ENCODE results near the gene TMEM250. TPM values are rescaled to one million over a fixed set of nuclear protein-coding genes. Genes with fewer than 3 reads are reported as not detected.

TMEM250 gene
- total RNA-seq, 1 experiment from 2014 or later, result 48.4 TPM

DNA sequence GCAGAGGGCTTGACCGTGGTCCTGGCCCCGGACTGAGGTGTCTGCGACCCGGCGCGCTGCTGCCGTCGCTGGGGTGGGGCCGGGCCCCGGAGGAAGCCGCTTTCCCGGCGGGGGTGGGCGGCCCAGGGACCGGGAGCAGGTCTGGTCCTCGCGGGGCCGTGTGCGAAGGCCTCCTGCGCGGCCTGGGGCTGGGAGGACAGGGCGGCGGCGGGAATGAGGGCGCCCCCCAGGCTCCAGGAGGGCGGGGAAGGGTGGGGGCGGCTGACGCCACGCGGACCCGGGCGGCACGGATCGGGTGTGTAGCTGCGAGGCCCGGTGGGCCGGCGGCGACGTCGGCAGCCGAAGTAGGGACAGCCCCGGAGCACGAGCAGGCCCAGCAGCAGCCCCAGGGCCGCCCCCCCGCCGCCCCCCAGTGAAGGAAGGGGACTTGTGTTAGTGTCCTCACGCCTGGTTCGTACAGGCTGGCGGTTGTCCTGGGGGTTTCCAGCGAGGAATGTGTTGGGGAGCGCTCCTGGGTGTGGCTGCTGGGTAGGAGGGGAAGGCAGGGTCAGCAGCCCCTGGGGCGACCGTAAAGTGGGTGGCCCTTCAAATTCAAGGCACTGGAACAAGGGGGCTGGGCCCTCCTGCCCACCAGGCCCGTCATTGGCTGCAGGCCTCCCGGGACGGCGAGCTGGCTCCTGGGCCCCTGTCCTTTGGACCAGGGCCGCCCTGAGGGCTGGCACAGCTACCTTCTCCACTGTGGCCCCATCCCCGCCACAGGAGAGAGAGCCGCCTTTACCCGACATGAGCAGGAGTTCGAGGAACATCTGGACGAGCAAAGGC, 597 bp upstream of the TMEM250 start:
- TF ChIP-seq EZH2 (IDR thresholded peaks at IDR 0.05; ENCODE audit: borderline replicate concordance, low read depth, low read length, poor library complexity, severe bottlenecking), result no peak
- TF ChIP-seq, protein P1, sequence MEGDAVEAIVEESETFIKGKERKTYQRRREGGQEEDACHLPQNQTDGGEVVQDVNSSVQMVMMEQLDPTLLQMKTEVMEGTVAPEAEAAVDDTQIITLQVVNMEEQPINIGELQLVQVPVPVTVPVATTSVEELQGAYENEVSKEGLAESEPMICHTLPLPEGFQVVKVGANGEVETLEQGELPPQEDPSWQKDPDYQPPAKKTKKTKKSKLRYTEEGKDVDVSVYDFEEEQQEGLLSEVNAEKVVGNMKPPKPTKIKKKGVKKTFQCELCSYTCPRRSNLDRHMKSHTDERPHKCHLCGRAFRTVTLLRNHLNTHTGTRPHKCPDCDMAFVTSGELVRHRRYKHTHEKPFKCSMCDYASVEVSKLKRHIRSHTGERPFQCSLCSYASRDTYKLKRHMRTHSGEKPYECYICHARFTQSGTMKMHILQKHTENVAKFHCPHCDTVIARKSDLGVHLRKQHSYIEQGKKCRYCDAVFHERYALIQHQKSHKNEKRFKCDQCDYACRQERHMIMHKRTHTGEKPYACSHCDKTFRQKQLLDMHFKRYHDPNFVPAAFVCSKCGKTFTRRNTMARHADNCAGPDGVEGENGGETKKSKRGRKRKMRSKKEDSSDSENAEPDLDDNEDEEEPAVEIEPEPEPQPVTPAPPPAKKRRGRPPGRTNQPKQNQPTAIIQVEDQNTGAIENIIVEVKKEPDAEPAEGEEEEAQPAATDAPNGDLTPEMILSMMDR (conservative IDR thresholded peaks at IDR 0.05; ENCODE audit: low read depth, low read length), result no peak
- BruUV-seq (replicated peaks), result no TSS peak
- ChIA-PET POLR2A (ENCODE audit: low non-redundant PET) (no interaction called here), CTCF (no interaction called here)
- DNase-seq (ENCODE audit: low spot score), result no peak
- intact Hi-C loops (cut with micrococcal nuclease; ENCODE audit: unreplicated experiment), result no loop called here
- no peaks in the 10 kb centered on the region for H3K27me3 ChIP-seq (replicated peaks; ENCODE audit: insufficient read depth, low read depth, low read length, poor library complexity)
- peak overlapping the region; percentile 95 for H3K4me3 ChIP-seq (ENCODE audit: low read depth, low read length, poor library complexity, severe bottlenecking)
- no peaks in the 10 kb centered on the region for H3K9me3 ChIP-seq (ENCODE audit: low read depth, low read length, poor library complexity, severe bottlenecking)
- H3K27ac ChIP-seq (ENCODE audit: low read depth, low read length, poor library complexity, severe bottlenecking), result peak overlapping the region; percentile 99
- peaks cover 27% of the 10 kb centered on the region for H3K4me1 ChIP-seq (ENCODE audit: insufficient read depth, low read length, poor library complexity, severe bottlenecking)
- peaks cover 26% of the 10 kb centered on the region for H3K36me3 ChIP-seq (ENCODE audit: insufficient read depth, low read length, poor library complexity, severe bottlenecking)

DNA sequence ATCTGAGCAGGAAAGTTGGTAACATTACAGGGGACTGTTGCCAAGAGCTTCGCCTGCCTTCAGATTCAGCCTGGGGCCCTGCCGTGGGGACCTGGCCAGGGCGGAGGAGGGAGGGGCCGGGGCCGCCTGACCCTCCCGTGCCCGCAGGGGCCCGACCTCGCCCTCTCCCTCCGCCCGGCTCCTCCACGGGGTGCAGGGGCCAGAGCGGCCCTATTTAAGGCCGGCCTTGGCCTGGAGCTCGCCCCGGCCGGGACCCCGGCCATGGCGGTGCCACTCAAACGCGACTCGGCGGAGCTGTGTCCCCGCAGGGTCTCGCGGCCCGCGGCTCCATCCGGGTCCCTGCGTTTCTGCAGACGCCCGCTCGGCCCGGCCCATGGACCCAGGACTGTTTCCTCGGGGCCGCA, 757 bp downstream of the TMEM250 start:
- no peak for DNase-seq (ENCODE audit: low spot score)
- TSS peak; percentile 20 for BruUV-seq (replicated peaks)
- peaks cover 26% of the 10 kb centered on the region for H3K36me3 ChIP-seq (ENCODE audit: insufficient read depth, low read length, poor library complexity, severe bottlenecking)
- H3K4me1 ChIP-seq (ENCODE audit: insufficient read depth, low read length, poor library complexity, severe bottlenecking), result peaks cover 23% of the 10 kb centered on the region
- POLR2A ChIA-PET (ENCODE audit: low non-redundant PET), result no interaction called here
- H3K27ac ChIP-seq (ENCODE audit: low read depth, low read length, poor library complexity, severe bottlenecking), result peak overlapping the region; percentile 99
- intact Hi-C loops (cut with micrococcal nuclease; ENCODE audit: unreplicated experiment), result no loop called here
- no peak for TF ChIP-seq EZH2 (IDR thresholded peaks at IDR 0.05; ENCODE audit: borderline replicate concordance, low read depth, low read length, poor library complexity, severe bottlenecking)
- TF ChIP-seq, protein P1 (conservative IDR thresholded peaks at IDR 0.05; ENCODE audit: low read depth, low read length), result no peak
- H3K9me3 ChIP-seq (ENCODE audit: low read depth, low read length, poor library complexity, severe bottlenecking), result no peaks in the 10 kb centered on the region
- CTCF ChIA-PET, result no interaction called here
- H3K27me3 ChIP-seq (replicated peaks; ENCODE audit: insufficient read depth, low read depth, low read length, poor library complexity), result no peaks in the 10 kb centered on the region
- peak overlapping the region; percentile 95 for H3K4me3 ChIP-seq (ENCODE audit: low read depth, low read length, poor library complexity, severe bottlenecking)

DNA sequence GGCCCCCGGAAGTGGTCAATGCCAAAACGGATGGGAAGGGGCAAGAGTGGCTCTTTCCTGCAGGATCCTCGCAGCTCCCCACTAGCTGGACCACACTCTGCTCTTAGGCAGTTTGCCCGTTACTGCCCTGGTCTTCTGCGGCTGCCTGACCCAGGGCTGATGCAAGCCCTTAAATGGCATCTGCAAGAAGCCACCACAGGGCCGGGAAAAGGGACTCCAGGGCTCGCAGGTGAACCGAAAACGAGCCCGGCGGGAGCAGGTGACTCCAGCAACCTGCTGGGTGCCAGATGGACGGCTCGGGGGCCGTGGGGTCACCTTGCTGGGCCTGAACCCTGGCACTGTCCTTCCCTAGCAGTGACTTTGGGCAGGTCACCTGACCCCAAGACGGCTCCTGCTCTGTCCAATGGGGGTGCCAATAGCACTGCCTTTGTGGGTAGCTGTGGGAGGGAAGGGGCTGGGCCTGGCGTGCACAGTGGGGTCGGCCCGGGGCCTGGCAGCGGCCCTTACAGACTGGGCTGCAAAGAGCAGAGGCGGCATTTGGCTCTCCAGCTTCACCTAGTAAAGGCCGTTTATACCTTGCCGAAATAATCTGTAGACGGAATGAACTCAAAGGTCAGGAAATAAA, 1.3 kb downstream of the TMEM250 start:
- H3K27ac ChIP-seq (ENCODE audit: low read depth, low read length, poor library complexity, severe bottlenecking), result peak overlapping the region; percentile 99
- TF ChIP-seq, protein P1 (conservative IDR thresholded peaks at IDR 0.05; ENCODE audit: low read depth, low read length), result no peak
- no peak for TF ChIP-seq EZH2 (IDR thresholded peaks at IDR 0.05; ENCODE audit: borderline replicate concordance, low read depth, low read length, poor library complexity, severe bottlenecking)
- no peak for DNase-seq (ENCODE audit: low spot score)
- intact Hi-C loops (cut with micrococcal nuclease; ENCODE audit: unreplicated experiment), result no loop called here
- H3K4me3 ChIP-seq (ENCODE audit: low read depth, low read length, poor library complexity, severe bottlenecking), result peak overlapping the region; percentile 95
- H3K27me3 ChIP-seq (replicated peaks; ENCODE audit: insufficient read depth, low read depth, low read length, poor library complexity), result no peaks in the 10 kb centered on the region
- peaks cover 19% of the 10 kb centered on the region for H3K4me1 ChIP-seq (ENCODE audit: insufficient read depth, low read length, poor library complexity, severe bottlenecking)
- BruUV-seq (replicated peaks), result no TSS peak
- ChIA-PET CTCF (no interaction called here), POLR2A (ENCODE audit: low non-redundant PET) (no interaction called here)
- peaks cover 26% of the 10 kb centered on the region for H3K36me3 ChIP-seq (ENCODE audit: insufficient read depth, low read length, poor library complexity, severe bottlenecking)
- H3K9me3 ChIP-seq (ENCODE audit: low read depth, low read length, poor library complexity, severe bottlenecking), result no peaks in the 10 kb centered on the region
